Kidney epithelial cell (primary cell): ENCODE data around the gene TTLL7. TPM values are rescaled to one million over a fixed set of nuclear protein-coding genes. Genes with fewer than 3 reads are reported as not detected.

Experiments
- DNase-seq: peaks from one replicate; pipeline ENCODE4 v3.0.0-alpha.2; 2010; ENCODE audit warnings: low read depth
- H3K27me3 ChIP-seq: 2 replicates; pipeline ENCODE4 v1.6.0; 2011; ENCODE audit warnings: low read length; ENCODE audit not compliant: control insufficient read depth, insufficient read depth
- H3K36me3 ChIP-seq: 2 replicates; pipeline ENCODE4 v1.5.1; 2011; ENCODE audit warnings: low read length; ENCODE audit not compliant: control insufficient read depth, insufficient read depth
- H3K4me3 ChIP-seq: 2 replicates; pipeline ENCODE4 v1.5.1; 2011; ENCODE audit warnings: low read depth, mild to moderate bottlenecking, control low read depth, low read length
- CTCF ChIP-seq: IDR thresholded peaks from 2 replicates; pipeline ENCODE4 v1.5.1; 2011; ENCODE audit warnings: mild to moderate bottlenecking, moderate library complexity, low read length, control low read depth, inconsistent platforms; ENCODE audit not compliant: insufficient read depth, poor library complexity, severe bottlenecking
- total RNA-seq: library from RNA; depleted of rRNA; stranded (reverse); fragments of >200 nt; gene quantifications from 2 replicates; pipeline ENCODE4 v1.2.3, GENCODE V29; 2015

The TTLL7 gene
- total RNA-seq, result 2.4 and 4.4 TPM in 2 replicates

- H3K36me3 ChIP-seq, result no peaks in the 10 kb centered on the region
- peak within 1 kb of the TSS; percentile 71 for H3K4me3 ChIP-seq
- no peaks in the 10 kb centered on the region for H3K27me3 ChIP-seq
- TF ChIP-seq CTCF, result no peak
- DNase-seq, result no peak
These were observed at the start of gene TTLL7 for GRCh38 chr1:83998498-83999315. TTLL7 (minus strand) TSS chr1:83999132; CDS start chr1:83952211, 46,921 bp downstream.

GRCh38 chr1:84042461-84042860, 43.5 kb upstream of the TTLL7 start:
- H3K36me3 ChIP-seq, result no peaks in the 10 kb centered on the region
- no peak for TF ChIP-seq CTCF
- no peak for DNase-seq

GRCh38 chr1:84037758-84038611, 39.1 kb upstream of the TTLL7 start:
- Histone ChIP-seq H3K27me3 (no peaks in the 10 kb centered on the region), H3K36me3 (no peaks in the 10 kb centered on the region), H3K4me3 (no peak overlapping the region)
- TF ChIP-seq CTCF, result no peak
- DNase-seq, result no peak

More at GRCh38 chr1:84042461-84042860, 43.5 kb upstream of the TTLL7 start:
- Histone ChIP-seq H3K4me3 (no peak overlapping the region), H3K27me3 (no peaks in the 10 kb centered on the region)

- Histone ChIP-seq H3K27me3 (no peaks in the 10 kb centered on the region), H3K4me3 (no peak overlapping the region), H3K36me3 (no peaks in the 10 kb centered on the region)
- no peak for DNase-seq
- TF ChIP-seq CTCF, result no peak
These were observed 32.9 kb upstream of the TTLL7 start for GRCh38 chr1:84031802-84032327.

GRCh38 chr1:84027368-84027767, 28.4 kb upstream of the TTLL7 start:
- no peak for TF ChIP-seq CTCF
- Histone ChIP-seq H3K36me3 (no peaks in the 10 kb centered on the region), H3K4me3 (no peak overlapping the region), H3K27me3 (no peaks in the 10 kb centered on the region)
- DNase-seq, result no peak
